Tibial artery (tissue), 4 donors: ENCODE data around the gene INHBB.
A peak's percentile ranks its signal among the peaks of the same experiment; 100 is the strongest.

Experiments used
- DNase-seq, 2 donors: peaks; one replicate each; pipeline ENCODE4 v3.0.0-alpha.2; 2019
- H3K27ac ChIP-seq, 2 donors: fragments of 200-600 bp; sonication (generic) in 1 of 2; 1 replicate in 1 of 2; 2 replicates in 1 of 2; pipeline ENCODE4 v1.5.1; 2018 to 2019; ENCODE audit warnings: mild to moderate bottlenecking in 1 of 2
- H3K27me3 ChIP-seq, 2 donors: fragments of 200-600 bp; sonication (generic) in 1 of 2; one replicate each; pipeline versions ENCODE4 v1.5.1 to v1.6.0; 2016 to 2019
- H3K36me3 ChIP-seq, 3 donors: fragments of 200-600 bp; sonication (generic) in 2 of 3; one replicate each; pipeline ENCODE4 v1.5.1; 2016 to 2019; ENCODE audit warnings: mild to moderate bottlenecking in 2 of 3
- H3K4me1 ChIP-seq, 4 donors: fragments of 200-600 bp; sonication (generic) in 2 of 4; 1 replicate in 3 of 4; 2 replicates in 1 of 4; pipeline ENCODE4 v1.5.1; 2016 to 2019
- H3K4me3 ChIP-seq, 2 donors: fragments of 200-600 bp; sonication (generic) in 1 of 2; 1 replicate in 1 of 2; 2 replicates in 1 of 2; pipeline ENCODE4 v1.5.1; 2018 to 2019; ENCODE audit warnings: mild to moderate bottlenecking in 2 of 2
- H3K9me3 ChIP-seq, 3 donors: fragments of 200-600 bp; sonication (generic) in 1 of 3; one replicate each; pipeline ENCODE4 v1.5.1; 2016 to 2019
- intact Hi-C: fragments of 100-400 bp; cut with DNase I; formaldehyde crosslinking; loops from one replicate; pipeline ENCODE4 v1.15.0; 2023; ENCODE audit warnings: low total_unique reads
- TF ChIP-seq, protein P1 (sequence below), 2 experiments: fragments of 200-600 bp in 1 of 2; fragments of 450-650 bp in 1 of 2; IDR thresholded peaks; one replicate each; pipeline ENCODE4 v1.5.1; 2017 to 2019; ENCODE audit warnings: antibody characterized with exemption in 2 of 2, mild to moderate bottlenecking in 1 of 2, moderate library complexity in 1 of 2

The INHBB gene

DNA sequence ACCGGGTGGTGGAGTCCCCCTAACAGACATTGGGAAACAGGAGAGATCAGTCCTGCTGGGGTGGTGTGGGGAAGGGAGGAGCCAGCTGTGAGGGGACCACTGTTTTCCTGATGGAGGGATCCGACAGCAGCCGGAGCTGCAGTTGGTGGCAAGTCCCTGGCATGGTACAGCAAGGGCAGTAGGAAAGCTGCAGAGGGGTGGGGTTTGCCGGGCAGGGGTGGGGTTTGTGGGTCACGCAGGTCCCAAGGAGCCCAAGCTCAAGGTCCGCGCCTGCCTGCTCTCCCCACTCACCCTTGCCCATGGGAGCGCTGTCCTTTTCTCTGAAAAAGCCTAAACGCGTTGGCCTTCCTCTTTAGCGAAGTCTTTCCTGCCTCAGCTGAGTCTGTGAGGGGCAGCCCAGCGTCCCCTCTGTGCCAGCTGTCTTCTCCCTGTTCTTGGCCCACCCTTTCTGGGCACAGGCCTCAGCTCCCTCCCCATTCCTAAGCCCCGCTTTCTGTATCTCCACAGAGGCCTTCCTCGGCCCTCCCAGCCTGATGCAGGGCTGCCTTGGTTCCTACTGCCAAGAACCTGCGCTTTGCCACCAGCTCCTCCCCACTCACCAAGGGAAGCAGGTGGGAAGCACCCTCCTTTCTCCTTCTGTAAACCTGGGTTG, 29.3 kb upstream of the INHBB start:
- peak in 1 of 2 donors; percentile 60 for DNase-seq

DNA sequence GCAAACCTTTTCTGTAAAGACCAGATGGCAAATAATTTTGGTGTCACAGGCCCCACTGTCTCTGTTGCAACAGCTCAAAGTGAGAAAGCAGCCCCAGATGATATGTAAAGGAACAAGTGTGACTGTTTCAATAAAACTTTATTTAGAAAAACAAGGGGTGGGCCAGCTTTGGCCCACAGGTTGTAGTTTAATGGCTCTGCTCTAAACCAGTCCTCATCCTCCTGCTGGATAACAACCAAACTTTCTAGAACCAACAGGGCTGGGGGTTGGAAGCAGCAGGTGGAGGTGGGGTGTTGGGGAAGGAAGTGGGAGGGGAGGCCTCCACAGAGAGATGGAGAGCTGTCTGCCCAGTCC, 28.8 kb upstream of the INHBB start:
- TF ChIP-seq, protein P1, sequence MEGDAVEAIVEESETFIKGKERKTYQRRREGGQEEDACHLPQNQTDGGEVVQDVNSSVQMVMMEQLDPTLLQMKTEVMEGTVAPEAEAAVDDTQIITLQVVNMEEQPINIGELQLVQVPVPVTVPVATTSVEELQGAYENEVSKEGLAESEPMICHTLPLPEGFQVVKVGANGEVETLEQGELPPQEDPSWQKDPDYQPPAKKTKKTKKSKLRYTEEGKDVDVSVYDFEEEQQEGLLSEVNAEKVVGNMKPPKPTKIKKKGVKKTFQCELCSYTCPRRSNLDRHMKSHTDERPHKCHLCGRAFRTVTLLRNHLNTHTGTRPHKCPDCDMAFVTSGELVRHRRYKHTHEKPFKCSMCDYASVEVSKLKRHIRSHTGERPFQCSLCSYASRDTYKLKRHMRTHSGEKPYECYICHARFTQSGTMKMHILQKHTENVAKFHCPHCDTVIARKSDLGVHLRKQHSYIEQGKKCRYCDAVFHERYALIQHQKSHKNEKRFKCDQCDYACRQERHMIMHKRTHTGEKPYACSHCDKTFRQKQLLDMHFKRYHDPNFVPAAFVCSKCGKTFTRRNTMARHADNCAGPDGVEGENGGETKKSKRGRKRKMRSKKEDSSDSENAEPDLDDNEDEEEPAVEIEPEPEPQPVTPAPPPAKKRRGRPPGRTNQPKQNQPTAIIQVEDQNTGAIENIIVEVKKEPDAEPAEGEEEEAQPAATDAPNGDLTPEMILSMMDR (IDR thresholded peaks at IDR 0.05), result no peak
- peaks cover 0 to 17% (median 8%) of the 10 kb centered on the region in 4 donors for H3K4me1 ChIP-seq
- intact Hi-C loops, result loop anchor here (10.0 kb wide), 1 partner anchor 92 kb away; the partner anchor contains the start of gene TMEM185B
- H3K36me3 ChIP-seq, result no peaks in the 10 kb centered on the region
- H3K9me3 ChIP-seq, result no peaks in the 10 kb centered on the region
- peak in 1 of 2 donors; percentile 37 for DNase-seq
- H3K27me3 ChIP-seq, result no peaks in the 10 kb centered on the region
- no peak overlapping the region for H3K27ac ChIP-seq
- H3K4me3 ChIP-seq, result no peak overlapping the region

More for the DNA sequence above, 29.3 kb upstream of the INHBB start:
- no peaks in the 10 kb centered on the region for H3K27me3 ChIP-seq
- no peak overlapping the region for H3K27ac ChIP-seq
- no peak overlapping the region for H3K4me3 ChIP-seq
- TF ChIP-seq, protein P1 (IDR thresholded peaks at IDR 0.05), result no peak
- intact Hi-C loops, result loop anchor here (10.0 kb wide), 1 partner anchor 92 kb away; the partner anchor contains the start of gene TMEM185B
- no peaks in the 10 kb centered on the region for H3K9me3 ChIP-seq
- H3K4me1 ChIP-seq, result peaks cover 0 to 17% (median 8%) of the 10 kb centered on the region in 4 donors
- H3K36me3 ChIP-seq, result no peaks in the 10 kb centered on the region

DNA sequence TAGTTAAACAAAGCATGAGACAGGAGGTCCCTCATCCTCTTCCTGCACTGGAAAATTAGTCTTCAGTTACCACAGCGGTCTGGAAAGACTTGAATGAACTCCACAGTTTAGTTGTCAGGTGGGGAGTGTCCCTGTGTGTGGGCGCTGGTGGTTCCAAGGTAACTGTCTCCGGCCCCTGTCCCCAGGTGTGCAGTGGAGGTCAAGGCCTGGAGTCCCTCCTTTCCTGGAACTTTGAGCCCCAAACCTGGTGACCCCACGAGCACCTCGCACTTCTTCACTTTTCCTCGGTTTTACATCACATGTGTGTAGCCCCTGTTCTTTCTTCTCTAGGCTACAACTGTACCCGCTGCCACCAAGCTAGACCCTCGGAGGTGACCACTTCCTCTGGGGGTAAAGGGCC, 28.0 kb upstream of the INHBB start:
- peak in 1 of 2 donors; percentile 31 for DNase-seq
- TF ChIP-seq, protein P1 (IDR thresholded peaks at IDR 0.05), result no peak
- no peaks in the 10 kb centered on the region for H3K9me3 ChIP-seq
- intact Hi-C loops, result loop anchor here (10.0 kb wide), 1 partner anchor 93 kb away; the partner anchor contains the start of gene TMEM185B
- no peaks in the 10 kb centered on the region for H3K27me3 ChIP-seq
- peaks cover 0 to 12% (median 6%) of the 10 kb centered on the region in 4 donors for H3K4me1 ChIP-seq
- no peak overlapping the region for H3K4me3 ChIP-seq
- no peak overlapping the region for H3K27ac ChIP-seq
- no peaks in the 10 kb centered on the region for H3K36me3 ChIP-seq

DNA sequence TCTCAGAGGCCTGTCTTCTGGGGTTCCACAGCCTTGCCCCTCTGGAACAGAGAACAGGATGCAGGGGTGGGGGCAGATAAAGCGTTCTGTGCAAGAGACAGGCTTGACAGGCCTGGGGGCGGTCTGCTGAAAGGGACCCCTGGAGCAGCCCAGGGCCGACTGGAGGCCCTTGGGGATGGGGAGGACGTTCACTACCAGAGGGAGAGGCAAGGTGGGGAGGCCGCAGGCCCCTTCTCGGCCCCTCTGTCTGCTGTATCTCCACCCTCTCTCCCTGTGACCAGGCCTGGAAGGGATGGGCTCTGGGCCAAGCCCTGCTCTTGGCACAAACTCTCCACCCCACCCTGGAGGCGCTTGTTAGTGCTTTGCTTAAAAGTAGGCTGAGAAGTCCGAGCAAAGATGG, 27.3 kb upstream of the INHBB start:
- Histone ChIP-seq H3K4me3 (no peak overlapping the region), H3K27me3 (no peaks in the 10 kb centered on the region), H3K27ac (no peak overlapping the region), H3K9me3 (no peaks in the 10 kb centered on the region), H3K36me3 (no peaks in the 10 kb centered on the region), H3K4me1 (peaks cover 0 to 17% (median 12%) of the 10 kb centered on the region in 4 donors)
- TF ChIP-seq, protein P1 (IDR thresholded peaks at IDR 0.05), result no peak
- intact Hi-C loops, result loop anchor here (10.0 kb wide), 1 partner anchor 94 kb away; the partner anchor contains the start of gene TMEM185B
- DNase-seq, result peak in 1 of 2 donors; percentile 46

DNA sequence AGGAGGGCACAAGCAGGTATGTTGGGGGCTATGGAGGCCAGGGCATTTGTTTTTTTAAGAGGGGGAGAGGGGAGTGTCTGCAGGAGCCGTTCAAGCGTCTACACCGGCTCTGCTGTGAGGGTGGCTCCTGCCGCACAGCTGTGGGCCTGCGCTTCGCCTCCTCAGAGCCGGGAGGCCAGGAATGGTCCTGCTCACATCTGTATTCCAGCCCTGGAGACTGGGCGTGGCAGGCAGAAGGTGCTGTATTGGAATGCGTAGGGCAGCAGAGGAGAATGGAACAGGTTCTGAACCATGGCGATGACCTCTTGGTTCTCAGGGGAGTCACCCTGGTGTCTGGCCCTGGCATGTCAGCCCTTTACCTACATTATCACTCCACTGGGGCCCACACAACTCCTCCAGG, 26.8 kb upstream of the INHBB start:
- intact Hi-C loops, result loop anchor here (10.0 kb wide), 1 partner anchor 94 kb away; the partner anchor contains the start of gene TMEM185B
- Histone ChIP-seq H3K4me3 (no peak overlapping the region), H3K27ac (no peak overlapping the region), H3K27me3 (no peaks in the 10 kb centered on the region), H3K4me1 (peaks cover 0 to 19% (median 15%) of the 10 kb centered on the region in 4 donors), H3K36me3 (no peaks in the 10 kb centered on the region), H3K9me3 (no peaks in the 10 kb centered on the region)
- TF ChIP-seq, protein P1 (IDR thresholded peaks at IDR 0.05), result no peak
- no peak for DNase-seq
